ENCODE measurements around the gene CHRND. TPM values are rescaled to one million over a fixed set of nuclear protein-coding genes. Genes with fewer than 3 reads are reported as not detected.

Gene CHRND
- total and polyA plus RNA-seq, 2 donors: 1.3 TPM; not detected in 1

GRCh38 chr2:232542715-232543467 lies 16.9 kb downstream of the CHRND start:
- Histone ChIP-seq H3K27ac (ENCODE audit: low read depth) (no peak overlapping the region), H3K36me3 (ENCODE audit: insufficient read depth) (no peaks in the 10 kb centered on the region), H3K4me1 (ENCODE audit: insufficient read depth) (no peaks in the 10 kb centered on the region), H3K4me3 (ENCODE audit: low read depth, low read length) (no peak overlapping the region)
- DNase-seq (ENCODE audit: extremely low spot score): no peak
- WGBS: 90% methylated on average over 20 of the region's 20 CpGs

- Histone ChIP-seq H3K4me3 (ENCODE audit: low read depth, low read length) (no peak overlapping the region), H3K27ac (ENCODE audit: low read depth) (no peak overlapping the region), H3K36me3 (ENCODE audit: insufficient read depth) (no peaks in the 10 kb centered on the region), H3K4me1 (ENCODE audit: insufficient read depth) (no peaks in the 10 kb centered on the region)
- no peak for DNase-seq (ENCODE audit: extremely low spot score)
- 95% methylated on average over 14 of the region's 14 CpGs for WGBS
Observed at GRCh38 chr2:232543491-232543890, 17.5 kb downstream of the CHRND start.

- Histone ChIP-seq H3K27ac (ENCODE audit: low read depth) (no peak overlapping the region), H3K4me1 (ENCODE audit: insufficient read depth) (no peaks in the 10 kb centered on the region), H3K4me3 (ENCODE audit: low read depth, low read length) (no peak overlapping the region), H3K36me3 (ENCODE audit: insufficient read depth) (no peaks in the 10 kb centered on the region)
- DNase-seq (ENCODE audit: extremely low spot score): no peak
- 94% methylated on average over 19 of the region's 19 CpGs for WGBS
Observed at GRCh38 chr2:232543928-232544631, 18.1 kb downstream of the CHRND start.

GRCh38 chr2:232544674-232545073 lies 18.7 kb downstream of the CHRND start:
- no peaks in the 10 kb centered on the region for H3K4me1 ChIP-seq (ENCODE audit: insufficient read depth)
- no peak overlapping the region for H3K4me3 ChIP-seq (ENCODE audit: low read depth, low read length)
- 93% methylated on average over 6 of the region's 6 CpGs for WGBS
- no peaks in the 10 kb centered on the region for H3K36me3 ChIP-seq (ENCODE audit: insufficient read depth)
- DNase-seq (ENCODE audit: extremely low spot score): no peak
- H3K27ac ChIP-seq (ENCODE audit: low read depth): no peak overlapping the region

GRCh38 chr2:232545511-232546375 lies 19.8 kb downstream of the CHRND start:
- DNase-seq (ENCODE audit: extremely low spot score): no peak
- Histone ChIP-seq H3K4me1 (ENCODE audit: insufficient read depth) (no peaks in the 10 kb centered on the region), H3K36me3 (ENCODE audit: insufficient read depth) (no peaks in the 10 kb centered on the region), H3K27ac (ENCODE audit: low read depth) (no peak overlapping the region), H3K4me3 (ENCODE audit: low read depth, low read length) (no peak overlapping the region)
- 93% methylated on average over 17 of the region's 17 CpGs for WGBS

- H3K4me1 ChIP-seq (ENCODE audit: insufficient read depth): no peaks in the 10 kb centered on the region
- no peak for DNase-seq (ENCODE audit: extremely low spot score)
- no peaks in the 10 kb centered on the region for H3K36me3 ChIP-seq (ENCODE audit: insufficient read depth)
- H3K27ac ChIP-seq (ENCODE audit: low read depth): no peak overlapping the region
- H3K4me3 ChIP-seq (ENCODE audit: low read depth, low read length): no peak overlapping the region
- over 99% methylated on average over 6 of the region's 6 CpGs for WGBS
Observed at GRCh38 chr2:232547991-232548390, 22.0 kb downstream of the CHRND start.

GRCh38 chr2:232549655-232550353 lies 23.8 kb downstream of the CHRND start:
- Histone ChIP-seq H3K27ac (ENCODE audit: low read depth) (peak overlapping the region; percentile 99), H3K36me3 (ENCODE audit: insufficient read depth) (no peaks in the 10 kb centered on the region), H3K4me3 (ENCODE audit: low read depth, low read length) (peak overlapping the region; percentile 96), H3K4me1 (ENCODE audit: insufficient read depth) (no peaks in the 10 kb centered on the region)
- DNase-seq (ENCODE audit: extremely low spot score): no peak
- WGBS: 36% methylated on average over 21 of the region's 21 CpGs

- WGBS: under 1% methylated on average over 81 of the region's 81 CpGs
Observed at GRCh38 chr2:232550354-232551249, 24.6 kb downstream of the CHRND start, which contains the start of the genes EIF4E2 and TIGD1. EIF4E2 (plus strand) TSS chr2:232550689; CDS start chr2:232550725, 36 bp downstream. TIGD1 (minus strand) TSS chr2:232550557; CDS start chr2:232549882, 675 bp downstream.

GRCh38 chr2:232551250-232551638 lies 25.3 kb downstream of the CHRND start:
- Histone ChIP-seq H3K4me1 (ENCODE audit: insufficient read depth) (no peaks in the 10 kb centered on the region), H3K4me3 (ENCODE audit: low read depth, low read length) (peak overlapping the region; percentile 96), H3K27ac (ENCODE audit: low read depth) (no peak overlapping the region), H3K36me3 (ENCODE audit: insufficient read depth) (no peaks in the 10 kb centered on the region)
- 10% methylated on average over 7 of the region's 7 CpGs for WGBS
- DNase-seq (ENCODE audit: extremely low spot score): no peak

More at GRCh38 chr2:232550354-232551249, 24.6 kb downstream of the CHRND start, which contains the start of the genes EIF4E2 and TIGD1:
- Histone ChIP-seq H3K27ac (ENCODE audit: low read depth) (peak within 1 kb of the TSS; percentile 99), H3K36me3 (ENCODE audit: insufficient read depth) (no peaks in the 10 kb centered on the region), H3K4me3 (ENCODE audit: low read depth, low read length) (peak within 1 kb of the TSS; percentile 96), H3K4me1 (ENCODE audit: insufficient read depth) (no peaks in the 10 kb centered on the region)
- peak; percentile 85 for DNase-seq (ENCODE audit: extremely low spot score)

- WGBS: 93% methylated on average over 4 of the region's 4 CpGs
- peak overlapping the region; percentile 96 for H3K4me3 ChIP-seq (ENCODE audit: low read depth, low read length)
- no peak for DNase-seq (ENCODE audit: extremely low spot score)
Observed at GRCh38 chr2:232551776-232552175, 25.8 kb downstream of the CHRND start.

GRCh38 chr2:232556426-232556825 lies 30.5 kb downstream of the CHRND start:
- Histone ChIP-seq H3K4me3 (ENCODE audit: low read depth, low read length) (no peak overlapping the region), H3K36me3 (ENCODE audit: insufficient read depth) (peaks cover 5% of the 10 kb centered on the region), H3K4me1 (ENCODE audit: insufficient read depth) (no peaks in the 10 kb centered on the region), H3K27ac (ENCODE audit: low read depth) (no peak overlapping the region)
- 80% methylated on average over 3 of the region's 3 CpGs for WGBS
- no peak for DNase-seq (ENCODE audit: extremely low spot score)

More at GRCh38 chr2:232551776-232552175, 25.8 kb downstream of the CHRND start:
- Histone ChIP-seq H3K4me1 (ENCODE audit: insufficient read depth) (no peaks in the 10 kb centered on the region), H3K36me3 (ENCODE audit: insufficient read depth) (no peaks in the 10 kb centered on the region), H3K27ac (ENCODE audit: low read depth) (no peak overlapping the region)

GRCh38 chr2:232562515-232563151 lies 36.7 kb downstream of the CHRND start:
- no peaks in the 10 kb centered on the region for H3K4me1 ChIP-seq (ENCODE audit: insufficient read depth)
- DNase-seq (ENCODE audit: extremely low spot score): no peak
- 83% methylated on average over 8 of the region's 8 CpGs for WGBS
- no peak overlapping the region for H3K4me3 ChIP-seq (ENCODE audit: low read depth, low read length)
- peaks cover 2% of the 10 kb centered on the region for H3K36me3 ChIP-seq (ENCODE audit: insufficient read depth)
- H3K27ac ChIP-seq (ENCODE audit: low read depth): no peak overlapping the region

All from urinary bladder (tissue), 4 donors.